Activated naive CD4-positive, alpha-beta T cell treated with anti-CD3 and anti-CD28 coated beads, Interleukin-2, amount 50 U/mL, for 24 hours (primary cell): ENCODE data around the gene ANKRD13A.
A peak's percentile ranks its signal among the peaks of the same experiment; 100 is the strongest.
"Not testable (repeated sequence)": the region's sequence is repeated elsewhere in the genome, so short reads cannot be mapped to it uniquely, and the experiment has no call there.

Experiments
- H3K27ac Mint-ChIP-seq: one replicate; pipeline ENCODE4 v1.8.0; 2021; ENCODE audit warnings: mild to moderate bottlenecking, mixed read lengths
- H3K27me3 Mint-ChIP-seq: one replicate; pipeline ENCODE4 v1.8.0; 2021; ENCODE audit warnings: mixed read lengths
- H3K36me3 Mint-ChIP-seq: one replicate; pipeline ENCODE4 v1.8.0; 2021; ENCODE audit warnings: mixed read lengths
- H3K4me1 Mint-ChIP-seq: one replicate; pipeline ENCODE4 v1.8.0; 2021; ENCODE audit warnings: mixed read lengths
- H3K4me3 Mint-ChIP-seq: one replicate; pipeline ENCODE4 v1.8.0; 2021; ENCODE audit warnings: mild to moderate bottlenecking, mixed read lengths
- H3K9me3 Mint-ChIP-seq: one replicate; pipeline ENCODE4 v1.8.0; 2021; ENCODE audit warnings: mixed read lengths

ANKRD13A gene

DNA sequence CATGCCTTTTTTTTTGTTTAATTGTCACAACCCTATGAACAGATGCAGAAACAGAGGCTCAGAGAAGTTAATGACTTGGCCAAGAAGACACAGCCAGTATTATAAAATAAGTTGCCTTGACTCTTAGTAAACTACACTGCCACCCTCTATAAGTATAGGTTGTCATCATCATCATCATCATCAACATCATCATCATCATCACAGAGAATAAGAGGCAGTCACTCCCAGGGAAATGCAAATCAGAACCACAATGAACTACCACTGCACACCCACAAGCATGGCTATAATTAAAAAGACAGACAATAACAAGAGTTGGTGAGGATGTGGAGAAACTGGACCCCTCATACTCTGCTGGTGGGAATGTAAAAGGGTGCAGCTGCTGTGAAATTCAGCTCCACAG, 72.3 kb downstream of the ANKRD13A start:
- no peaks in the 10 kb centered on the region for H3K27me3 Mint-ChIP-seq
- H3K27ac Mint-ChIP-seq = peak overlapping the region; percentile 59

DNA sequence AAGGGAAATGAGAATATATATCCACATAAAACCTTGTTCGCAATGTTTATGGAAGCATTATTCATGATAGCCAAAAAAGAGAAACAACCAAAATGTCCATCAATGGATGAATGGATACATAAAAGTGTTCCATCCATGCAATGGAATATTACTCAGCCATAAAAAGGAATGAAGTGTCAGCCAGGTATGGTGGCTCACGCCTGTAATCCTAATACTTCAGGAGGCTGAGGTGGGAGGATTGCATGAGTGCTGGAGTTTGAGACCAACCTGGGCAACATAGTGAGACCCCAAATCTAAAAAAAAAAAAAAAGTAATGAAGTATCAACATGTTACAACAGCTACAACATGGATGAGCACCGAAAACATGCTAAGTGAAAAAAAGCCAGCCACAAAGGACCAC, 72.7 kb downstream of the ANKRD13A start:
- H3K9me3 Mint-ChIP-seq = no peaks in the 10 kb centered on the region
- H3K27me3 Mint-ChIP-seq = no peaks in the 10 kb centered on the region
- H3K36me3 Mint-ChIP-seq = no peaks in the 10 kb centered on the region
- peak overlapping the region; percentile 90 for H3K4me3 Mint-ChIP-seq
- H3K27ac Mint-ChIP-seq = peak overlapping the region; percentile 59
- peaks cover 38% of the 10 kb centered on the region for H3K4me1 Mint-ChIP-seq

More for the DNA sequence above, 72.3 kb downstream of the ANKRD13A start:
- H3K36me3 Mint-ChIP-seq = no peaks in the 10 kb centered on the region
- H3K4me1 Mint-ChIP-seq = peaks cover 38% of the 10 kb centered on the region
- no peak overlapping the region for H3K4me3 Mint-ChIP-seq
- H3K9me3 Mint-ChIP-seq = no peaks in the 10 kb centered on the region

DNA sequence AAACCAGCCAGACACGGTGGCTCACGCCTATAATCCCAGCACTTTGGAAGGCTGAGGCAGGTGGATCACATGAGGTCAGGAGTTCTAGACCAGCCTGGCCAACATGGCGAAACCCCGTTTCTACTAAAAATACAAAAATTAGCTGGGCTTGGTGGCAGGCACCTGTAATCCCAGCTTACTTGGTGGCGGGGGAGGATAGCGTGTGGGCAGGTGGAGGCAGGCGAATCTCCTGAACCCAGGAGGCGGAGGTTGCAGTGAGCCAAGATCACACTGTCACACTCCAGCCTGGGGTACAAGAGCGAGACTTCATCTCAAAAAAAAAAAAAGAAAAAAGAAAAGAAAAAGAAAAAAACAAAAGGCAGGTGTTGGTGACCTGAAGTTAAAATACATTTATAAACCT, 73.4 kb downstream of the ANKRD13A start:
- not testable (repeated sequence) for H3K27ac Mint-ChIP-seq, H3K36me3 Mint-ChIP-seq, H3K27me3 Mint-ChIP-seq, H3K9me3 Mint-ChIP-seq
- Mint-ChIP-seq H3K4me3 (peak overlapping the region; percentile 90), H3K4me1 (peaks cover 39% of the 10 kb centered on the region)

DNA sequence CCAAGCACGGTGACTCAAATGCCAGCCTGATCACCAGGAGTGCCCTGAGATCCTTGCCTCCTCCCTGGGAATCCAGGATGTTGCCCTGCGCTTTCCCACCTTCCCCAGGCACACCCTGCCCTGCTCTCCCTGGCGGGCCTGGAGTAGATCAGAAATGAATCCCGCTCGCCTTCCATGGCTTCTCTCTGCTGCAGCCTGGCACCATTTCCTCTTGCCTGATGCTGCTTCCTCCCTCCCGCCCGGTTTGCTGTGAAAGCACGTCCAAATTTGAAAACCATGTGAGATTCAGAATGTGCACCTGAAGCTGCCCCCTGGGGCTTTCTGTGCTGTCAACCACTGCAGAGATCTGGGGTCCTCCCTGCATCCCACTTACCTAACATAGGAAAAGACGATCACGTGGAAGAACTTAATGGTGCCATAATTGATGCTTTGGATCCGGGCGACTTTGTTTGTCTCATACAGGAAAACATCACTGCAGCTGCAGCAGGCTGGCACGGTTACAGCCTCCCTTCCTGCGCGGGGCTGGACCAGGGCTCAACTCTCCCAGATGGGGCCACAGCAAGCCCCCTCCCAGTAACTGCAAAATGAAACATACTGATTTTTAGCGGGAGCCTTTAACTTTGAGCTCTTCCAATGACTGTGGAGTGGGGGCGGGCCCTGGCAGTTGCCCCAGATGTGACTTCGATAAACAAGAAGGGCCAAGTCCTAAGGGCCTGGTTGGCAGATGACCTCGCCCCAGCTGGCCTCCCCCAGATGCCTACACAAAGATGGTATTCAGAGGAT, 74.0 kb downstream of the ANKRD13A start:
- no peaks in the 10 kb centered on the region for H3K36me3 Mint-ChIP-seq
- peaks cover 43% of the 10 kb centered on the region for H3K4me1 Mint-ChIP-seq

DNA sequence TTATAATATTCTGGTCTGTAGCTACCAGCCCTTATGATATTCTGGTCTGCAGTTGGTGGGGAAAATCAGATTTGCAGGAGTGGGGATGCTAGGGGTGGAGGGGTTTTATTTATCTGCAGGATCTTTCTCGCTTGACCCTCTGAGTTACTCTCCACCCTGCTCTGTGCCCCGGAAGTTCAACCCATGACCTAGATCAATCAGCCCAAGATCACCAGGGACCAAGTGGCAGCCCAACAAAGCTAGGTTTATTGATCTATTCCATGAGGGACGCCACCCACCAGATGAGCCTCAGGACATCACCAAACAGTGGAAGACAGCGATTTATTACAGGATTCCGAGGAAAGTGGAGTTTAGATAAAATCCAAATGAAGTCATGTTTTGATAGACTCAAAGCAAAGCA, 74.9 kb downstream of the ANKRD13A start:
- Mint-ChIP-seq H3K27ac (no peak overlapping the region), H3K9me3 (no peaks in the 10 kb centered on the region), H3K36me3 (no peaks in the 10 kb centered on the region), H3K4me1 (peaks cover 48% of the 10 kb centered on the region), H3K27me3 (no peaks in the 10 kb centered on the region), H3K4me3 (peak overlapping the region; percentile 15)

More for the DNA sequence above, 74.0 kb downstream of the ANKRD13A start:
- H3K27me3 Mint-ChIP-seq = no peaks in the 10 kb centered on the region
- peak overlapping the region; percentile 69 for H3K27ac Mint-ChIP-seq
- H3K9me3 Mint-ChIP-seq = no peaks in the 10 kb centered on the region
- peak overlapping the region; percentile 90 for H3K4me3 Mint-ChIP-seq

DNA sequence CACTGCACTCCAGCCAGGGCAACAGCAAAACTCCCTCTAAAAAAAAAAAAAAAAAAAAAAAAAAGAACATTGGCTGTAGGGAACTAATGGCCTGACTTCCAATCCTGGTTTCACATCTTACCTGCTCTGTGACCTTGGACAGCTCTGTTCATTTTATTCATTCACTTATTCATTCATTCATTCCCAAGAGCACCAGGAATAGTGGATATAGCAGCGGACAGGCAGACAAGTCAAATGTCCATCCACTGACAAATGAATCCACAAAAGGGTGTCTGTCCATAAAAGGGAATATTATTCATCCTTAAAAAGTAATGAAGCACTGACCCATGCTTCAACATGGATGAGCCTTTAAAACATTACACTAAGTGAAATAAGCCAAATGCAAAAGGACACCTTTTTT, 76.7 kb downstream of the ANKRD13A start:
- Mint-ChIP-seq H3K27ac (no peak overlapping the region), H3K4me1 (peaks cover 63% of the 10 kb centered on the region), H3K9me3 (peaks cover 5% of the 10 kb centered on the region), H3K36me3 (peaks cover 2% of the 10 kb centered on the region), H3K27me3 (no peaks in the 10 kb centered on the region), H3K4me3 (no peak overlapping the region)

DNA sequence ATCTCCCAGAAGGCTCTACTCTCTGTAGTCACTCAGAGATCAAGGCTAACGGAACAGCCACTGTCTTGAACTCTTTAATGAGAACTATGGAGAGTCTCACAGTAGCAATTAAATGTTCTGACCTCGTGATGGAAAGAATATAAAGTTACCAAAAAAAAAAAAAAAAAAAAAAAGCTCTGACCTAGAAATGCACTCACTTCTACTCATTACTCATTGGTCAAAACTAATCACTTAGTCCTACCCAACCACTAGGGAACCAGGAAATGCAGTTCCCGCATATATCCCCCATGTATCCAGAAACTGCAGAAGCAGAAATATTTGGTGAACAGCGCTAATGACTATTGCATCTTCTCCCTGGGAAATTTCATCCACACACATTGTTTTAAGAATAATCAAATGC, 78.6 kb downstream of the ANKRD13A start:
- H3K36me3 Mint-ChIP-seq = peaks cover 2% of the 10 kb centered on the region
- no peak overlapping the region for H3K4me3 Mint-ChIP-seq
- no peaks in the 10 kb centered on the region for H3K27me3 Mint-ChIP-seq
- no peak overlapping the region for H3K27ac Mint-ChIP-seq
- peaks cover 51% of the 10 kb centered on the region for H3K4me1 Mint-ChIP-seq
- H3K9me3 Mint-ChIP-seq = peaks cover 5% of the 10 kb centered on the region

DNA sequence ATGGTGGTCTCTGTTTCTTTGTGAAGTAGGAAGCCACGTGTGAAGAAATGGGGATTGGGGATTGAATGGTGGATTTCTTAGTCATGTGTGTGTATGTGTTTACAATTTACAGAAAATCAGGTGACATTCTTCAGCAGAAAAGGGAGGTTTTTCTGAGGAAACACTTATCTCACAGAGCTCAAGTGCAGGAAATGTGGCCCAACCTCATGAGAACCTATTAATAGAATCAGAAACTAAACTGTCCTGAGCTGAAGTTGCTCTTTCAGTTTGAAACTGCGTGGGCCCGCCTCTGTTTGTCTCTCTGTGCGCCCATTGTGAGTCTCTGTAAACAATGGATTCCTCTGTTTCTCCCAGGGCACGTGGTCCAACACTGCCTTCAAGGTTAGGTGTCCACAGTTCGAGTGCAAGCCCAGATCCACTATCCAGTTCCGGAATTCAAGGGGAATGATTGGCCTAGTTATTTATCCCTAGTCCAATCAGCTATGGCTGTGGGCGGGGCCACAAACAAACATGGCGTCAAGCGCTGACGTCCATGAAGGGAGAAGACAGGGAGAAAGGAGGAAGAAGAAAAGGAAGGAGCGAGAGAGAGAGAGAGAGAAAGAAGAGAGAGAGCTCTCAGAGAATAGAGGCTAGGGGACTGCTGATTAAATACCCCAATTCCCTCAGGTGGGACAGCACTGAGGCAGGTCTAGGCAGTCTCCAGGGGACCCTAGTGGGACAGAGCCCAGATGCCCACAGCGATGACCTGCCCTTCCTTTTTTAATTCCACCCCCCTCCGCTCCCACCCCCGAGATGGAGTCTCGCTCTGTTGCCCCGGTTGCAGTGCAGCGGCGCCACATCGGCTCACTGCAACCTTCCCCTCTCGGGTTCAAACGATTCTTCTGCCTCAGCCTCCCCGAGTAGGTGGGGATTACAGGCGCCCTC, 80.5 kb downstream of the ANKRD13A start:
- Mint-ChIP-seq H3K9me3 (peaks cover 5% of the 10 kb centered on the region), H3K27me3 (no peaks in the 10 kb centered on the region), H3K27ac (peak overlapping the region; percentile 97), H3K4me3 (peak overlapping the region; percentile 63), H3K36me3 (peaks cover 2% of the 10 kb centered on the region), H3K4me1 (peaks cover 32% of the 10 kb centered on the region)

DNA sequence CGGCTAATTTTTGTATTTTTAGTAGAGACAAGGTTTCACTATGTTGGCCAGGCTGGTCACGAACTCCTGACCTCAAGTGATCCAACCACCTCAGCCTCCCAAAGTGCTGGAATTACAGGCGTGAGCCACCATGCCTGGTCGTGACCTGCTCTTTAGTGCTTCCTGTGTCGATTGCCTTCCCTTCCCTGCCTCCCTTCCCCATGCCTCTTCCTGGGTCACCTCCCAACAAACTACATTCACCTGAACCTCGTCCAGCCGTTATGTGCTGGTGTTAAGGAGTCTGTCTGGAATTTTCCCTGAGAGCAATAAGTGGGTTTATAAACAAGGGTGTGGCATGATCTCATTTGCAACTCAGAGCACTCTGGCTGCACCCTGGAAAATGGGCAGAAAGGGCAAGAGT, 81.2 kb downstream of the ANKRD13A start:
- peak overlapping the region; percentile 91 for H3K27ac Mint-ChIP-seq
- H3K27me3 Mint-ChIP-seq = no peaks in the 10 kb centered on the region
- peaks cover 26% of the 10 kb centered on the region for H3K4me1 Mint-ChIP-seq
- peaks cover 5% of the 10 kb centered on the region for H3K9me3 Mint-ChIP-seq
- H3K4me3 Mint-ChIP-seq = no peak overlapping the region
- peaks cover 2% of the 10 kb centered on the region for H3K36me3 Mint-ChIP-seq

DNA sequence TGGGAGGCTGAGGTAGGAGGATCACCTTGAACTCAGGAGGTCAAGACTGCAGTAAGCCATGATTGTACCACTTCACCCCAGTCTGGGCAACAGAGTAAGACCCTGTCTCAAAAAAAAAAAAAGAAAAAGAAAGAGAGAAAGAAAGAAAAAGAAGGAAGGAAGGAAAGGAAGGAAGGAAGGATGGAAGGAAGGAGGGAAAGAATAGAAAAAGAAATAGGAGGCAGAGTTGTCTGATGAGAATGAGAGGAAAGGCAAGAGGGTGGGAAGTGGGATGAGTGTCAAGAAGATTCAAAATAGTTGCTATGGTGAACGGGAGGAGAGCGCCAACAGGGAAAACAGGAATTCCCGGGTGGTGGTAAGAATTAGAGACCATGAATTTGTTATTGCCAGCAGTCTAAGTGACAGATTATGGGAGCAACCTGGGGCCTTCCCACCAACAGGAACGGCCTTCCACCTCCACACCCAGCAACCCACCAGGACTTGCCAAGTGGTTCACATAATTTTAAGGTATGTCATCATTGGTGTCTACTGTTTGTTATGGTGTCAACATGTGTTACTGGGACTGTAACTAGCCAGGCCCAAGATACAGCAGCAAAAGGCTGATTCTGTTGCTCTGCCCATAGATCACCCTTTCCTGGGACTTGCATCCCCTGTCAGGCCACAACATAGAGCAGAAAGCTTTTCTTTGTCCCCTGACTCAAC, 85.2 kb downstream of the ANKRD13A start:
- peaks cover 11% of the 10 kb centered on the region for H3K4me1 Mint-ChIP-seq
- H3K4me3 Mint-ChIP-seq = no peak overlapping the region
- no peak overlapping the region for H3K27ac Mint-ChIP-seq
- peaks cover 2% of the 10 kb centered on the region for H3K36me3 Mint-ChIP-seq
- H3K27me3 Mint-ChIP-seq = no peaks in the 10 kb centered on the region
- H3K9me3 Mint-ChIP-seq = peaks cover 5% of the 10 kb centered on the region

DNA sequence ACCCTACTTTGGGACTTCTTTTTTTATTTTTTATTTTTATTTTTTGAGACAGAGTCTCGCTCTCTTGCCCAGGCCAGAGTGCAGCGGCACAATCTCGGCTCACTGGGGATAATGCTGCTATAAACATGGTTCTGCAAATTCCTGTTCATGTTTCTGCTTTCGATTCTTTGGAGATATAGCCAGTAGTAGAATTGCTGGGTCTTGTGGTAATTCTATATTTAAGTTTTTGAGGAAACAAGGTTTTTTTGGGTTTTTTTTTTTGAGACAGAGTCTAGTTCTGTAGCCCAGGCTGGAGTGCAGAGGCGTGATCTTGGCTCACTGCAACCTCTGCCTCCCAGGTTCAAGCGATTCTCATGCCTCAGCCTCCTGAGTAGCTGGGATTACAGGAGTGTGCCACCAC, 89.0 kb downstream of the ANKRD13A start:
- not testable (repeated sequence) for H3K36me3 Mint-ChIP-seq, H3K4me3 Mint-ChIP-seq, H3K27ac Mint-ChIP-seq, H3K9me3 Mint-ChIP-seq, H3K4me1 Mint-ChIP-seq, H3K27me3 Mint-ChIP-seq

DNA sequence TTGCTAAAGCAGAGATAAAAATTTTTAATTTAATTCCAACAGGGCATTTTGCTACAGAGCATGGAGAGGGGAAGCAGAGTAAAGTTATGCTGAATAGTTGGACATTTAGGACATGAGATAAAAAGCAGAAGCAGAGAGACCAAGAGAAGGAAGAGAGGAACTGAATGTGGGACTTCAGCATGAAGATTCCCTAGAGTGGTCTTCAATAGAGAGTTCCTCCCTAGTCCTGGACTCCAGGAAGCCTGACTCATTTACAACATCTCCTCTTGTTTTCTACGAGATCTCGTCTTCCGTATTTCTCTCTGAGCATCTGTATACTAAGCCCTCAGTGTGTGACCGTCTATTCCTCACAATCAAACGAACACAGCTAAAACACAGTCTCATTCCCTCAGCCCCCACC, 89.7 kb downstream of the ANKRD13A start:
- Mint-ChIP-seq H3K27ac (no peak overlapping the region), H3K4me3 (no peak overlapping the region), H3K9me3 (no peaks in the 10 kb centered on the region), H3K36me3 (no peaks in the 10 kb centered on the region), H3K27me3 (no peaks in the 10 kb centered on the region), H3K4me1 (no peaks in the 10 kb centered on the region)
